HCT116 (cell line): ENCODE measurements around the gene VASH1. TPM values are rescaled to one million over a fixed set of nuclear protein-coding genes. Genes with fewer than 3 reads are reported as not detected.

Experiments
- ATAC-seq: fragments of 200-7000 bp; cut with Tn5 transposase; 2 replicates; pipeline ENCODE4 v1.9.1; 2020; ENCODE audit warnings: mild to moderate bottlenecking, moderate library complexity
- BruUV-seq: library from RNA; stranded (reverse); fragments of 400-500 nt; replicated peaks from 2 replicates; lab custom pipeline; 2021; lab: Mats Ljungman, UMichigan
- CTCF ChIA-PET: fragments of 300-600 bp; sonication (Branson Sonifier 250); formaldehyde crosslinking; loops from one replicate; lab custom pipeline; 2021; ENCODE audit warnings: antibody characterized with exemption; lab: Charles Lee
- POLR2A ChIA-PET: fragments of 300-600, 350-600 bp; sonication (Branson Sonifier 250); formaldehyde crosslinking; loops from one replicate; lab custom pipeline; 2021; ENCODE audit warnings: antibody characterized with exemption; lab: Charles Lee
- RAD21 ChIA-PET, 2 experiments: fragments of 300-600 bp; sonication (Branson Sonifier 250); formaldehyde crosslinking; loops; one replicate each; lab custom pipeline; 2023; ENCODE audit warnings: low total read pairs in 2 of 2; ENCODE audit not compliant: uncharacterized antibody in 2 of 2, unreplicated experiment in 2 of 2, low non-redundant PET in 1 of 2; lab: Charles Lee
- DNase-seq: peaks from one replicate; pipeline ENCODE4 v3.0.0-alpha.2; 2010; ENCODE audit warnings: low read depth, low spot score
- H2AFZ ChIP-seq: fragments of 200-600 bp; shearing (Covaris generic), sonication (generic); 2 replicates; pipeline ENCODE4 v1.6.1; 2017; ENCODE audit warnings: low read depth, mixed run types, mixed read lengths, antibody characterized with exemption, low read length; ENCODE audit not compliant: poor library complexity, severe bottlenecking
- H3K27ac ChIP-seq: 2 replicates; pipeline ENCODE4 v1.5.1; 2012; ENCODE audit warnings: low read depth, low read length
- H3K27me3 ChIP-seq: fragments of 200-600 bp; sonication (generic); 2 replicates; pipeline ENCODE4 v1.6.1; 2016; ENCODE audit warnings: mixed run types, low read length, mixed read lengths; ENCODE audit not compliant: insufficient read depth
- H3K36me3 ChIP-seq, 2 experiments: fragments of 200-500 bp in 1 of 2; fragments of 200-600 bp in 1 of 2; sonication (Bioruptor generic) in 1 of 2; sonication (generic) in 1 of 2; 2 replicates each; pipeline versions ENCODE4 v1.5.1 to v1.6.1; 2014 to 2016; ENCODE audit warnings: low read length in 2 of 2, inconsistent platforms in 1 of 2, mixed read lengths in 1 of 2, mixed run types in 1 of 2; ENCODE audit not compliant: insufficient read depth in 2 of 2, control insufficient read depth in 1 of 2
- H3K4me1 ChIP-seq, 2 experiments: fragments of 200-600 bp in 1 of 2; sonication (generic) in 1 of 2; 2 replicates each; pipeline versions ENCODE4 v1.5.1 to v1.6.1; 2012 to 2017; ENCODE audit warnings: low read length in 2 of 2, inconsistent platforms in 1 of 2, mild to moderate bottlenecking in 1 of 2, mixed read lengths in 1 of 2, mixed run types in 1 of 2, moderate library complexity in 1 of 2; ENCODE audit not compliant: insufficient read depth in 2 of 2, control insufficient read depth in 1 of 2
- H3K4me2 ChIP-seq: fragments of 200-600 bp; sonication (generic); 2 replicates; pipeline ENCODE4 v1.6.1; 2017; ENCODE audit warnings: mixed run types, low read length, mixed read lengths
- H3K4me3 ChIP-seq, 2 experiments: fragments of 200-600 bp in 1 of 2; sonication (generic) in 1 of 2; replicated peaks in 1 of 2; 2 replicates each; pipeline ENCODE4 v1.5.1; 2011 to 2016; ENCODE audit warnings: low read length in 2 of 2, control low read depth in 1 of 2, low read depth in 1 of 2, mild to moderate bottlenecking in 1 of 2, mixed read lengths in 1 of 2, mixed run types in 1 of 2
- H3K79me2 ChIP-seq: fragments of 200-600 bp; sonication (generic); 2 replicates; pipeline ENCODE4 v1.6.1; 2017; ENCODE audit warnings: mild to moderate bottlenecking, mixed run types, low read length, moderate library complexity, mixed read lengths; ENCODE audit not compliant: insufficient read depth
- H3K9ac ChIP-seq: fragments of 200-600 bp; sonication (generic); 2 replicates; pipeline ENCODE4 v1.6.1; 2016; ENCODE audit warnings: low read length, mixed read lengths
- H3K9me2 ChIP-seq: fragments of 200-600 bp; sonication (generic), shearing (Covaris generic); 2 replicates; pipeline ENCODE4 v1.6.1; 2017; ENCODE audit warnings: mixed run types, mild to moderate bottlenecking, moderate library complexity; ENCODE audit not compliant: insufficient read depth
- H3K9me3 ChIP-seq, 2 experiments: fragments of 200-500 bp in 1 of 2; fragments of 200-600 bp in 1 of 2; sonication (Bioruptor generic) in 1 of 2; sonication (generic) in 1 of 2; 2 replicates each; pipeline ENCODE4 v1.6.1; 2014 to 2017; ENCODE audit warnings: low read length in 2 of 2, mixed read lengths in 2 of 2, inconsistent platforms in 1 of 2, low read depth in 1 of 2, mild to moderate bottlenecking in 1 of 2, mixed run types in 1 of 2, moderate library complexity in 1 of 2; ENCODE audit not compliant: control insufficient read depth in 1 of 2, insufficient read depth in 1 of 2
- H4K20me1 ChIP-seq: fragments of 200-600 bp; sonication (generic), shearing (Covaris generic); 2 replicates; pipeline ENCODE4 v1.6.1; 2017; ENCODE audit warnings: mixed run types, mild to moderate bottlenecking, moderate library complexity; ENCODE audit not compliant: insufficient read depth
- EGR1 ChIP-seq: IDR thresholded peaks from 2 replicates; pipeline ENCODE4 v1.6.1; 2012; ENCODE audit warnings: low read depth
- ELF1 ChIP-seq: IDR thresholded peaks from 2 replicates; pipeline ENCODE4 v1.6.1; 2012; ENCODE audit warnings: low read depth, borderline replicate concordance
- EZH2phosphoT487 ChIP-seq: fragments of 200-600 bp; IDR thresholded peaks from 2 replicates; pipeline ENCODE4 v1.6.1; 2018; ENCODE audit warnings: antibody characterized with exemption, borderline replicate concordance
- FOSL1 ChIP-seq: IDR thresholded peaks from 2 replicates; pipeline ENCODE4 v1.6.1; 2012; ENCODE audit warnings: low read depth
- JUND ChIP-seq: IDR thresholded peaks from 2 replicates; pipeline ENCODE4 v1.6.1; 2012
- POLR2A ChIP-seq: IDR thresholded peaks from 2 replicates; pipeline ENCODE4 v1.7.0; 2011; ENCODE audit warnings: borderline replicate concordance; ENCODE audit not compliant: insufficient read depth, insufficient read length; ENCODE audit errors: extremely low read depth
- POLR2AphosphoS5 ChIP-seq: IDR thresholded peaks from 2 replicates; pipeline ENCODE4 v1.6.1; 2011; ENCODE audit warnings: mild to moderate bottlenecking, low read depth, low read length, moderate library complexity
- RAD21 ChIP-seq: IDR thresholded peaks from 2 replicates; pipeline ENCODE4 v1.6.1; 2012; ENCODE audit warnings: low read depth, mild to moderate bottlenecking
- SIN3A ChIP-seq: IDR thresholded peaks from 2 replicates; pipeline ENCODE4 v1.6.1; 2012; ENCODE audit warnings: low read depth
- SP1 ChIP-seq: IDR thresholded peaks from 2 replicates; pipeline ENCODE4 v1.6.1; 2012; ENCODE audit warnings: low read depth
- TCF7L2 ChIP-seq: IDR thresholded peaks from 2 replicates; pipeline ENCODE4 v1.7.0; 2011; ENCODE audit warnings: borderline replicate concordance, inconsistent platforms; ENCODE audit not compliant: insufficient read depth, insufficient read length; ENCODE audit errors: extremely low read depth
- YY1 ChIP-seq: IDR thresholded peaks from 2 replicates; pipeline ENCODE4 v1.6.1; 2011; ENCODE audit warnings: low read length, low read depth, moderate library complexity, mild to moderate bottlenecking; ENCODE audit not compliant: insufficient replicate concordance; ENCODE audit errors: extremely low read depth
- ZFX ChIP-seq: fragments of 450-650 bp; IDR thresholded peaks from 2 replicates; pipeline ENCODE4 v1.6.1; 2017
- intact Hi-C: fragments of 100-400 bp; cut with micrococcal nuclease; formaldehyde crosslinking; loops from 2 replicates; pipeline ENCODE4 v1.10.0; 2022
- total RNA-seq: library from RNA; stranded (reverse); gene quantifications from one replicate; pipeline ENCODE4 v1.2.1, GENCODE V29; 2021; ENCODE audit not compliant: unreplicated experiment
- TF ChIP-seq, protein P1 (sequence below): IDR thresholded peaks from 2 replicates; pipeline ENCODE4 v1.6.1; 2012
- TF ChIP-seq, protein P2 (sequence below), 3 experiments: fragments of 200-600 bp in 1 of 3; sonication (generic) in 1 of 3; IDR thresholded peaks in 2 of 3; conservative IDR thresholded peaks in 1 of 3; 2 replicates each; pipeline ENCODE4 v1.5.1; 2012 to 2017; ENCODE audit warnings: low read depth in 2 of 3, low read length in 2 of 3, antibody characterized with exemption in 1 of 3, borderline replicate concordance in 1 of 3, control low read depth in 1 of 3, mild to moderate bottlenecking in 1 of 3, mixed read lengths in 1 of 3, mixed run types in 1 of 3, moderate library complexity in 1 of 3; ENCODE audit not compliant: insufficient read depth in 1 of 3
- TF ChIP-seq, protein P3 (sequence below): IDR thresholded peaks from 2 replicates; pipeline ENCODE4 v1.6.1; 2012; ENCODE audit warnings: low read depth
- TF ChIP-seq, protein P4 (sequence below): IDR thresholded peaks from 2 replicates; pipeline ENCODE4 v1.6.1; 2011; ENCODE audit warnings: mild to moderate bottlenecking, low read length, moderate library complexity; ENCODE audit not compliant: insufficient replicate concordance; ENCODE audit errors: extremely low read depth
- TF ChIP-seq, protein P5 (sequence below): IDR thresholded peaks from 2 replicates; pipeline ENCODE4 v1.6.1; 2012

VASH1 gene
- total RNA-seq, 1 experiment from 2014 or later: 13.3 TPM

DNA sequence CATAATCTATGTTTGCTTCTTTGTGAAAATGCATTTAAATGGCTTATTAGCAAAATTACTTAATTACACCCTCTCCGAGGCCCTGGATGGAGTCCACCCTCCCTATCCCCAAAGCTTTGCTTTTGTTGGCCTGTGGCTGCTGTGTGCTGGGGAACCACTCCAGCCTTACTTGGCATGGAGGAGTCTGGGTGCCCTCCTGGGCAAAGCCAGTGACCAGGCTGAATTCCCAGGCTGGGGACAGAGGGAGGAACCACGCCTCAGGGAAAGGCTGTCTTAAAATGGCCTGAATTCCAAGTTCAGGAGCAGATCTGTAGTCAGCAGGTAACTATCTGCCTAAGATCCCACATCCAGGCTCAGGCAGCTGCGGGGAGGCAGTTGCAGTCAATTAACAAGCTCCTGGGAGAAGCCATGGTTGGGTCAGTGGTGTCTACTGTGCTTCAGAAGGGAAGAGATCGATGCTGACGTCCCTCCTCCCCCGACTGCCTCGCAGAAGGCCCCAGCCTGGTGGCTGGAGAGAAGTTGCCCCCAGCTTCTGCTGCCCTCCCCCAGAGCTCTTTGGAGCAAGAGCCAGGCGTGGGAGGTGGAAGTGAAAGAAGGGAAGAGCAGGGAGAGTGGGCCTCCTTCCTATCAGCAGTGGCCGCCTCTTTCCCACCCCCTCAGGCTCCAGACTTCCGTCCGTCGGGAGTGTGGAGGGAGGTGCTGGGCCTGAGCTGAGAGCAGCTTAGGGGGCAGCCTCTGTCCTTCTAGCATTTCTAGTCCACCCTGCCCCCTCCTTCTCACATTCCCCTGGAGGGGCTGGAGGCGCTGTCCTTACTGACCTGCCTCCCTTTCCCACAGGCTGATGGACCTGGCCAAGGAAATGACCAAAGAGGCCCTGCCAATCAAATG lies 11.3 kb downstream of the VASH1 start:
- RAD21 ChIA-PET: no interaction called here
- Histone ChIP-seq H3K27ac (peak overlapping the region; percentile 4; the same call in 1 of the 2 replicates), H3K79me2 (no peaks in the 10 kb centered on the region), H3K4me3 (no peak overlapping the region), H3K9me2 (no peaks in the 10 kb centered on the region), H2AFZ (no peak overlapping the region), H3K36me3 (no peaks in the 10 kb centered on the region), H3K4me2 (peak overlapping the region; percentile 54; the same call in 1 of the 2 replicates), H3K9me3 (no peaks in the 10 kb centered on the region), H3K27me3 (no peaks in the 10 kb centered on the region), H3K9ac (no peak overlapping the region), H4K20me1 (no peaks in the 10 kb centered on the region), H3K4me1 (peaks cover 15 to 24% of the 10 kb centered on the region in 2 experiments)
- POLR2A ChIA-PET: interaction anchor here (1.3 kb wide), 1 partner anchor 12 kb away, joined by 4 read pairs; the partner anchor contains the start of gene VASH1
- intact Hi-C loops: no loop called here
- CTCF ChIA-PET: interaction anchor here (1.7 kb wide), 1 partner anchor 12 kb away, joined by 7 read pairs; no protein-coding TSS in a partner anchor
- DNase-seq (no peak), ATAC-seq (no peak)
- no TSS peak for BruUV-seq
- TF ChIP-seq, protein P1, sequence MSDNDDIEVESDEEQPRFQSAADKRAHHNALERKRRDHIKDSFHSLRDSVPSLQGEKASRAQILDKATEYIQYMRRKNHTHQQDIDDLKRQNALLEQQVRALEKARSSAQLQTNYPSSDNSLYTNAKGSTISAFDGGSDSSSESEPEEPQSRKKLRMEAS: no peak
- TF ChIP-seq, protein P2, sequence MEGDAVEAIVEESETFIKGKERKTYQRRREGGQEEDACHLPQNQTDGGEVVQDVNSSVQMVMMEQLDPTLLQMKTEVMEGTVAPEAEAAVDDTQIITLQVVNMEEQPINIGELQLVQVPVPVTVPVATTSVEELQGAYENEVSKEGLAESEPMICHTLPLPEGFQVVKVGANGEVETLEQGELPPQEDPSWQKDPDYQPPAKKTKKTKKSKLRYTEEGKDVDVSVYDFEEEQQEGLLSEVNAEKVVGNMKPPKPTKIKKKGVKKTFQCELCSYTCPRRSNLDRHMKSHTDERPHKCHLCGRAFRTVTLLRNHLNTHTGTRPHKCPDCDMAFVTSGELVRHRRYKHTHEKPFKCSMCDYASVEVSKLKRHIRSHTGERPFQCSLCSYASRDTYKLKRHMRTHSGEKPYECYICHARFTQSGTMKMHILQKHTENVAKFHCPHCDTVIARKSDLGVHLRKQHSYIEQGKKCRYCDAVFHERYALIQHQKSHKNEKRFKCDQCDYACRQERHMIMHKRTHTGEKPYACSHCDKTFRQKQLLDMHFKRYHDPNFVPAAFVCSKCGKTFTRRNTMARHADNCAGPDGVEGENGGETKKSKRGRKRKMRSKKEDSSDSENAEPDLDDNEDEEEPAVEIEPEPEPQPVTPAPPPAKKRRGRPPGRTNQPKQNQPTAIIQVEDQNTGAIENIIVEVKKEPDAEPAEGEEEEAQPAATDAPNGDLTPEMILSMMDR (IDR thresholded peaks at IDR 0.05 in 2 of 3, conservative IDR thresholded peaks at IDR 0.05 in 1 of 3; ENCODE audit: borderline replicate concordance in 1 of 3, insufficient read depth in 1 of 3, low read depth in 2 of 3, low read length in 2 of 3): no peak
- TF ChIP-seq, protein P3, sequence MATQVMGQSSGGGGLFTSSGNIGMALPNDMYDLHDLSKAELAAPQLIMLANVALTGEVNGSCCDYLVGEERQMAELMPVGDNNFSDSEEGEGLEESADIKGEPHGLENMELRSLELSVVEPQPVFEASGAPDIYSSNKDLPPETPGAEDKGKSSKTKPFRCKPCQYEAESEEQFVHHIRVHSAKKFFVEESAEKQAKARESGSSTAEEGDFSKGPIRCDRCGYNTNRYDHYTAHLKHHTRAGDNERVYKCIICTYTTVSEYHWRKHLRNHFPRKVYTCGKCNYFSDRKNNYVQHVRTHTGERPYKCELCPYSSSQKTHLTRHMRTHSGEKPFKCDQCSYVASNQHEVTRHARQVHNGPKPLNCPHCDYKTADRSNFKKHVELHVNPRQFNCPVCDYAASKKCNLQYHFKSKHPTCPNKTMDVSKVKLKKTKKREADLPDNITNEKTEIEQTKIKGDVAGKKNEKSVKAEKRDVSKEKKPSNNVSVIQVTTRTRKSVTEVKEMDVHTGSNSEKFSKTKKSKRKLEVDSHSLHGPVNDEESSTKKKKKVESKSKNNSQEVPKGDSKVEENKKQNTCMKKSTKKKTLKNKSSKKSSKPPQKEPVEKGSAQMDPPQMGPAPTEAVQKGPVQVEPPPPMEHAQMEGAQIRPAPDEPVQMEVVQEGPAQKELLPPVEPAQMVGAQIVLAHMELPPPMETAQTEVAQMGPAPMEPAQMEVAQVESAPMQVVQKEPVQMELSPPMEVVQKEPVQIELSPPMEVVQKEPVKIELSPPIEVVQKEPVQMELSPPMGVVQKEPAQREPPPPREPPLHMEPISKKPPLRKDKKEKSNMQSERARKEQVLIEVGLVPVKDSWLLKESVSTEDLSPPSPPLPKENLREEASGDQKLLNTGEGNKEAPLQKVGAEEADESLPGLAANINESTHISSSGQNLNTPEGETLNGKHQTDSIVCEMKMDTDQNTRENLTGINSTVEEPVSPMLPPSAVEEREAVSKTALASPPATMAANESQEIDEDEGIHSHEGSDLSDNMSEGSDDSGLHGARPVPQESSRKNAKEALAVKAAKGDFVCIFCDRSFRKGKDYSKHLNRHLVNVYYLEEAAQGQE: no peak
- TF ChIP-seq SIN3A (no peak), POLR2AphosphoS5 (no peak), ELF1 (no peak), POLR2A (no peak), EZH2phosphoT487 (no peak), RAD21 (no peak), YY1 (no peak), SP1 (no peak), JUND (no peak), FOSL1 (no peak), ZFX (no peak), EGR1 (no peak), TCF7L2 (no peak)
- TF ChIP-seq, protein P4, sequence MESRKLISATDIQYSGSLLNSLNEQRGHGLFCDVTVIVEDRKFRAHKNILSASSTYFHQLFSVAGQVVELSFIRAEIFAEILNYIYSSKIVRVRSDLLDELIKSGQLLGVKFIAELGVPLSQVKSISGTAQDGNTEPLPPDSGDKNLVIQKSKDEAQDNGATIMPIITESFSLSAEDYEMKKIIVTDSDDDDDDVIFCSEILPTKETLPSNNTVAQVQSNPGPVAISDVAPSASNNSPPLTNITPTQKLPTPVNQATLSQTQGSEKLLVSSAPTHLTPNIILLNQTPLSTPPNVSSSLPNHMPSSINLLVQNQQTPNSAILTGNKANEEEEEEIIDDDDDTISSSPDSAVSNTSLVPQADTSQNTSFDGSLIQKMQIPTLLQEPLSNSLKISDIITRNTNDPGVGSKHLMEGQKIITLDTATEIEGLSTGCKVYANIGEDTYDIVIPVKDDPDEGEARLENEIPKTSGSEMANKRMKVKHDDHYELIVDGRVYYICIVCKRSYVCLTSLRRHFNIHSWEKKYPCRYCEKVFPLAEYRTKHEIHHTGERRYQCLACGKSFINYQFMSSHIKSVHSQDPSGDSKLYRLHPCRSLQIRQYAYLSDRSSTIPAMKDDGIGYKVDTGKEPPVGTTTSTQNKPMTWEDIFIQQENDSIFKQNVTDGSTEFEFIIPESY: no peak
- TF ChIP-seq, protein P5, sequence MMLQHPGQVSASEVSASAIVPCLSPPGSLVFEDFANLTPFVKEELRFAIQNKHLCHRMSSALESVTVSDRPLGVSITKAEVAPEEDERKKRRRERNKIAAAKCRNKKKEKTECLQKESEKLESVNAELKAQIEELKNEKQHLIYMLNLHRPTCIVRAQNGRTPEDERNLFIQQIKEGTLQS: no peak
